GM11168 (cell line): Measurements from ENCODE around the gene TMEM223.
"Not testable (repeated sequence)": the region's sequence is repeated elsewhere in the genome, so short reads cannot be mapped to it uniquely, and the experiment has no call there.

Source experiments
- in situ Hi-C: fragments of 300-500 bp; cut with MboI; formaldehyde crosslinking; loops from one replicate; pipeline ENCODE4 v1.12.0; 2022; ENCODE audit warnings: low sequenced_read_pairs; ENCODE audit not compliant: unreplicated experiment

Gene TMEM223

GRCh38 chr11:62755086-62755615, 36.7 kb downstream of the TMEM223 start:
- in situ Hi-C loops = no loop called here

- in situ Hi-C loops = no loop called here
Measured at GRCh38 chr11:62753736-62754603, 37.8 kb downstream of the TMEM223 start, which contains the start of gene ZBTB3. TSS of gene ZBTB3 (minus strand) at chr11:62754160. CDS start at chr11:62753664, 496 bp downstream.

DNA sequence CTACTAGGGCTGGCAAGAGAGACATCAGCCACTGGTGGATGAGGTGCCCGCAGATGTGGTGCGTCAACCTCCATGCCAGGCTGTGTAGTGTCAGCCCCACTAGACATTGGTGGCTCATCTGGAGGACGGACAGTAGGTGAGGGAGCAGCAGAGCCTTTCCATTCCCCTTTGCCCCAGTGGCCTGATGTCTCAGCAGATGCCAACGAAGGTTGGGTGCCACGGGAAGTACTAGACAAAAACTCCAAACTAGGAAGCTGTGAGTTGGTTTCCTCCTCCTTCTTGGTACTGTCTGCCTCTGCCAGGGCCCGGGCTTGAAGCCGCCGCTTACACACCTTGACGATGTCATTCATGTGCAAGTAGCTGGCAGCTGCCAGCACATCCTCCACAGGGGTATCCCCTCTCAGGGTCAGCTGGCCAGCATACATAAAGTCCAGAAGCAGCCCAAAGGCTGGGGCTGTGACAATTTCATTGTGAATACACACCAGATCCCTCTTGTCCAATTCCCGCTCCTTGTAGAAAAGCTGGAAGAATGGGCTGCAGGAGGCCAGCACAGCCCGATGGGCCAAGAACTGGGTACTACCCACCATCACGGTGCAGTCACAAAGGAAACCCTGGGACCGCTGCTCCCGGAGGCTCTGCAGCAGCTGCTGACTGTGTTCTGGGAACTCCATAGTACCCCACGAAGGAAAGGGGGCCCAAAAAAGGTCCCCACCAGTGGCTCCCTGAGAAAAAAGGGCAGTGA, 38.6 kb downstream of the TMEM223 start:
- in situ Hi-C loops = no loop called here

DNA sequence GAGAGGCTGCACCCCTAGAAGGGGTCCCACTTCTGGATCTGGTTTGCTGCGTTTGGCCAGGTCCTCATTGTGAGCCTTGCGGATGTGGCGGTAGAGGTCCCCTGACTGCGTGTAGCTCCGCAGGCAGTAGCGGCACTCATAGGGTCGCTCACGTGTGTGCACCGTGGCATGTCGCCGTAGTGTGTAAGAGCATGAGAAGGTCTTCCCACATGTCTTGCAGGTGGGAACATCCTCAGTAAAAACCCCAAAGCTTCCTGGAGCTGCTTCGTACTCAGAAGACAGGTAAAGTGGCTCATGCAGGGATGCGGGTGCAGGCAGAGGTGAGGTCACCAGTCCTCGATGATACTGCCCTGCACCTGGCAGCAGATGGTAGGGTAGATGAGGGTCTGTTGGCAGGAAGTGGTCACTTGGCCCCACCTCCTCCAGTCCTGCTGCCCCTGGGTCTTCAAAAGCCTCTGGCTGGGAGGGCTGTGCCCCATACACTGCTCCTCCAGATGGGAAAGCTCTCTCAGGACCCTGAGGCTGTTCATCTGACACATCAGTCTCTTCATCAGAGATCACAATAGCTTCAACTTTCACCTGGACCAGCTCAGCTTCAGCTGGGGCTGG, 39.5 kb downstream of the TMEM223 start:
- in situ Hi-C loops = no loop called here

- in situ Hi-C loops = not testable (repeated sequence)
Measured at GRCh38 chr11:62749931-62750330, 41.9 kb downstream of the TMEM223 start.

GRCh38 chr11:62747475-62748160, 44.2 kb downstream of the TMEM223 start:
- in situ Hi-C loops = no loop called here
